Activated T-cell treated with anti-CD3 and anti-CD28 coated beads, Interleukin-2, amount 50 U/mL, for 1 hour (primary cell): ENCODE data around the gene SFTPB.
A peak's percentile ranks its signal among the peaks of the same experiment; 100 is the strongest.
"Not testable (repeated sequence)": the region's sequence is repeated elsewhere in the genome, so short reads cannot be mapped to it uniquely, and the experiment has no call there.

Source experiments
- DNase-seq: peaks from one replicate; pipeline ENCODE4 v3.0.0-alpha.2; 2020

Gene SFTPB

DNA sequence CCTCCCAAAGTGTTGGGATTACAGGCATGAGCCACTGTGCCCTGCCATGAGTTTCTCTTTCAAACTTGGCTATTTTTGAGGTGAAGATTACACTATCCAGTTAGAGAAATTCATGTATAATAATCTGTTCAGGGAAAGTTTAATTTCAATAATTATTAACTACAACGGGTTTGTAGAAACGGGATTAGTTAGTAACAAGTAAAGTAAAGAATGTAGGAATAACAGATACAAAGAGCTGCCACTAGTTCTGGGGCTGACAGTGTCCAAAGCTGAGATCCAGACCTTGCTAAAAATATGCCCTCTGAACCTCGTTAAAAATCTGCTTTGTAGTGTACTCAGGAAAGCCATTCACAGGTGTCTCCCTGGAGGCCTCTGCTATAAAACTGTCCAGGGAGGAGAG is 16.9 kb downstream of the SFTPB start:
- DNase-seq = no peak

DNA sequence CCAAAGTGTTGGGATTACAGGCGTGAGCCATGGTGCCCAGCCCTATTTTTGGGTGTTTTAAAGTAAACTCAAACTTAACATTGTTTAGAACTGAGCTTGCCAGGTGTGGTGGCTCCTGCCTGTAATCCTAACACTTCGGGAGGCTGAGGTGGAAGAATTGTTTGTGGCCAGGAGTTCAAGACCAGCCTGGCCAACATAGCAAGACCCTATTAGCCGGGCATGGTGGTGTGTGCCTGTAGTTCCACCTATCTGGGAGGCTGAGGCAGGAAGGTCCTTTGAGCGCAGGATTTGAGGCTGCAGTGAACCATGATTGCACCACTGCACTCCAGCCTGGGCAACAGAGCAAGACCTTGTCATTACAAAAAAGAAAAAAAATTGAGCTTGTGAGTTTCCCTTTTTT is 17.5 kb downstream of the SFTPB start:
- no peak for DNase-seq

DNA sequence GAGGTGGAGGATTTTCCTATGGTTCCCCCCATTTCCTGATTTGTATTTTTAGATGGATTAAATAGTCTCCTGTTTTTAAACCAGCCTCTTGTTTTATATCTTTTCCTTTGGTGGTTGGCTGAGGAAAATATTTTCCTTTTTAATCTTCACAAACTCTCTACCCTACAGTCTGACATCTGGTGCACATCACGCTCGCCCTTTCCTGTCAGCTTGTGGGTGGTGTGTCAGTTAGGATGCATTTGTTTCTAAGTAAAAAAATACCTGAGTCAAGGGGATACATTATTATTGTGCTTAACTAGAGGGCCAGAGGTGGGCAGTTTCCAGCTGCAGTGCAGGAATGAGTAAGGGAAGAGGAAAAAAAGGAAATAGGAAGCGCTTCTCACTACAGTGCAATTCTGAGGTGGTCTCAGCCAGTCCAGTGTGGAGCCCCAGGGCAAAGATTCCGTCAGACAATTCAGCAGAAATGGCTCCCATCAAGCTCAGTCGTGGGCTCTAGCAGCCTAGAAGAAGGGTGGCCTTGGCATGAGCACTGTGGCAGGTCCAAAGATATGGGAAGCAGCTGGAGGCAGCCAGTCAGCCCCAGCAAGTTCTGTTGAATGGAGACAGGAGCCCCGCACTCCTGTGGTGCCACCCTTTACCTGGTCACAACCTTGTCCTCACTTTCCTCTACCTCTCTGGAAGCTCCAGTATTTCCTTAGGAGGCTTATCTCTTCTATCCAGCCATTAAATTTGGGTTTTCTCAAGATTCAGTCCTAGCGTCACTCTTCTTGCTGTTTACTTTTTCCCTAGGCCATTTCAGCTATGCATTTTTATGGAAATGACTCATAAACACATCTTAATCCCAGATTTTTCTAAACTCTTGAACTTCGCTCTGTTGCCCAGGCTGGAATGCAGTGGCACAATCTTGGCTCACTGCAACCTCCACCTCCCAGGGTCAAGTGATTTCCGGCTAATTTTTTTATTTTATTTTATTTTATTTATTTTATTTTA is 18.5 kb downstream of the SFTPB start:
- DNase-seq = no peak

DNA sequence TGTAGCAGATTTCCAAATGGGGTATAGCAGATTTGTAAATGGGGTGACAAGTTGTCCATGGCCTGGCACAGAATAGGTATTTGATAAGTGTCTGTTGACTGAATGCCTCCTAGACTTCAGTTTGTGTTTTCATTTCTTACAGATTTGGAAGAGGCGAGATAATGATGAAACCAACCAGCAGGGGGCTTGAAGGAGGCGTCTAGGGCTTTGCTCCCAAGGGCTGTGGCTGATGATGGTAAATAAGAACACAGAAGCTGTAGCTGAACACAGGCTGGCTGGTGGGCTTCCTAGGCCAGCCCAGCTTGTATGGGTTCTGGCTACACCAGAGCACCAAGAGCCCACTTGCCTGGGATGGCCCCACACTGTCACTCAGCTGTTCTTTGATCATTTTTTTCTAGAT is 19.4 kb downstream of the SFTPB start:
- DNase-seq = no peak

DNA sequence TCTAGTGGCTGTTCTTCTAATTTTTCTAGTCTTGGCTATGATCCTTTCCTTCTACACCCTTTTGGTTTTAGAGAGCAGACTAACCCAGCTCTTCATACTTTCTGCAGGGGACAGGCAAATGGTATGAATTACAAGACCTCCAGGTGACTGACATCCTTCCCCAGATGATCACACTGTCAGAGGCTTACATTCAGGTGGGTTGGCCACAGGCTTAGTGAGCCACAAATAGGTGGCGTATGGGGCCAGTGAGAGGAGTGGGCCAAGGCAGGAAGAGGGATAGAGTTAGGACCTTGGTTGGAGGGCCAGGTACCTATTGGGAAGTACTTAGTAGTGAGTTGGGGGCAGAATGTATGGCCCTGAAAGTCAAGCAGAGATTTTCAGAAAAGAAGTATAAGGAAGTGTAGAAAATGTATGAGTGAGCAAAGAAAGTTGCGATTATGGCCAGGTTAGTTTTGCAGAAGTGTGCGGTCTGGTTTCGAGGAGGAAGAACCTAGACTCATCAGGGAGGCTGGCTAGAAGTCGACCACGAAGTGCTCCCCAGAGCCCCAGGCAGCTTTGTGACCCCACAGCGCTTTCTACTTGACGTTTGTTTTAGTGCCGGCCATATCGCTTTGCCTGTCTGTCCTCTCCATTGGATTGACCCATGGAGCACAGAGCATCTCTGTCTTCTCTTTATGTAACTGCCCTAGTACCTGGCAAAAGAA is 20.0 kb downstream of the SFTPB start:
- DNase-seq = no peak

DNA sequence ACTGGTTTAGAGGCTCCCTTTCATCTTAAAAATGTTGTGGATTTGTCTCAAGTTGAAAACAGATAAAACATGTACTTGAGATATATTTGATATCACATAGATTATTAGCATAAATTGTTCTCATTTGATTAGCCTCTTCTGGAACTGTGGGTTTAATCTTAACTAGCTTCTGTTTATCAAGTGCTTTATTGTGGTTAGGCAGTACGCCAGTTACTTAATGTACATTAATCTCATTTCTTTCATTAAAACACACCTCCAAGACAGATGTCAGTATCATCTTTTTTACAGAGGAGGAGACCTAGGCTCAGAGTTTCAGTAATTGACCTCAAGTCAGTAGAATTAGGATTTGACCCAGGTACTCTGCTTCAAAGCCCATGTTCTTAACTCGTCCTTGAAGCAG is 21.8 kb downstream of the SFTPB start:
- DNase-seq = no peak

DNA sequence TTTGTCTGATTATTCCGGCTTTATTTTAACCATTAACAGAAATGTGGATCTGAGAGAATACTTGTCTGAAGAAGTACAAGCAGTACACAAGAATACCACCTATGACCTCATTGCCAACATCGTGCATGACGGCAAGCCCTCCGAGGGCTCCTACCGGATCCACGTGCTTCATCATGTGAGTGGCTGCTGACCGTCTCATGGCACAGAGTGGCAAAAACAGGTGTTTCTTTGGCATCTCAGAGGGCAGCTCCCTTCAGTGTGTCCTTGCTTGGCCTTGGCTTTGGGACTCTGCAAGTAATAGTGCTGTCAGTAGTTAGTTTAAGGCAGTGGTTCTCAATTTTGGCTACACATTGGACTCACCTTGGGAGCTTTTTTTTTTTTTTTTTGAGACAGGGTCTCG is 23.1 kb downstream of the SFTPB start:
- no peak for DNase-seq

DNA sequence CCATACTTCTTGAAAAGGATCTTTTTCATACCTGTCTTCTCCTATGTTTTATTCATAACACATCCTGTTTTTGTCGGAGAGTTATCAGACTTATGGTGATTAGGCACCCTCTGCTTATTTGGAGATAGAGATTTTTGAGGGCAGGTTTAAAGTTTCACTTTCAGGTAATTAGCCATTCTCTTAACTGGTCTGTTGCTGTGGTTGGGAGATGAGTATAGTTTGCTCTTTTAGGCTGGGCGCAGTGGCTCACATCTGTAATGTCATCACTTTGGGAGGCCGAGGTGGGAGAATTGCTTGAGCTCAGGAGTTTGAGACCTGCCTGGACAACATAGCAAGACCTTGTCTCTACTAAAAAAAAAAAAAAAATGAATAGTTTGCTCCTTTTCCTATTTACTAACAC is 25.3 kb downstream of the SFTPB start:
- DNase-seq = no peak

DNA sequence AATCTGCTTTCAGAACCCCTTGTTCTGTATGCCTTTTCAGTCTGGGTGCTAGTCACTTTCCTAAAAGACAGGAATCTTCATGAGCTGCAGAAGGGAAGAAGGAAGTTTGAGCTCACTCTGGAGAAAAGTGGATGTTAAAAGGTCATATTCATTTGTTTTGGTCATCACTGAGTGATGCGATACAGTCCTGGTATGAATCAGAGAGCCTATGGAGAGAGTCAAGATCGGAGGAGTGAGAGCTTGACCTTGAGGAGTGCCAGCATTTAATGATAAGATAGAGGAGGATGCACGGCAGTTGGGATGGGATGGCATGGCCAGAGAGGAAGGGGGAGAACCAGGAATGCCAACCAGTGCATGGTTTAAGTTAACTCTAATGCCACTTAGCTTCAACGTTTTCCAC is 32.4 kb downstream of the SFTPB start:
- DNase-seq = no peak

DNA sequence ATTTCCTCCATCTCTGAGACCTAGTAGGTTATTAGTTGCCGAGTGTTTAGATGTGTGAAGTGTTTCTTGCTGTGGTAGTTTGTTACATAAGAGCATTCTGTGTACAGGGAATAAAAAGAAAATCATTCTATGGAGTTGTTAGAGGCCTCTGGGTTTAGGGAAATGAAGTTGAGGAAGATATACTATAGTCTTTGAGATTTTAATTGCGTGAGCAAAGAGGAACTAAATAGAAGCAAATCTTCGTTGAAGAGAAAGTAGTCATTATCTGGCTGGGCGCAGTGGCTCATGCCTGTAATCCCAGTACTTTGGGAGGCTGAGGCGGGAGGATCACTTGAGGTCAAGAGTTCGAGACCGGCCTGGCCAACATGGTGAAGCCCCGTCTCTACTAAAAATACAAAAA is 33.0 kb downstream of the SFTPB start:
- DNase-seq = no peak

DNA sequence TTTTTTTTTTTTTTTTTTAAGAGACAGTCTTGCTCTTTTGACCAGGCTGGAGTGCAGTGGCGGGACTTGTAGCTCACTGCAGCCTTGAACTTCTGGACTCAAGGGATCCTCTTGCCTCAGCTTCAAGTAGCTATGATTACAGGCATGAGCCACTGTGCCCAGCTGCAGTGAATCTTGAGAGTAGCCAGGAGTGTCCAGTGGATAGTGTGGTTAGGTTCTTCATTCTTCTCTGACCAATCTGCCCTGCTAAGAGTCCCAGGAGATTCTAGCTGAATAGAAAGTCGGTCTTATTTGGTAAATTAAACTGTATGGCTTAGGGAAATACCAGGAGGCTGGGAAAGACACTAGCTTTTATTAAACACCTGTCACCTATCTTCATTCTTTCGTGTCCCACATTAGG is 36.7 kb downstream of the SFTPB start:
- DNase-seq = no peak

DNA sequence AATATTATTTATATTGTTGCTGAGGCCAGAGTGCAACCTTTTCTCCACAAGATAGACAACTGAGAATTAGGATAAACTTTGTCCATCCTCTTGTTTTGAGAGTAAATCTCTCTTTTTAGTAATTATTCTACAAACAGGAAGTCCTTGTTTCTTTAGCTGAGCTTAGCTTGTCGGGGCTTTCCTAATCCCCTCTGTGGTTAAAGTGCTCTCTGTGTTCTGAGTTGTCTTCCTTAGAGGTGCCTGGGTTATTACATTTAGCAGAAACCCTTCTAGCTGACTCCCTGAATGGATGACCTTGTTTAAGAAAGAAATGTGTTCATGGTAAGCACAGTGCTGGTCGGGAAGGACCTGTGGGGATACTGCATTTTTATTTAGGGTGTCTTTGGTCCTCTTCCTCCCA is 39.3 kb downstream of the SFTPB start:
- DNase-seq = no peak

DNA sequence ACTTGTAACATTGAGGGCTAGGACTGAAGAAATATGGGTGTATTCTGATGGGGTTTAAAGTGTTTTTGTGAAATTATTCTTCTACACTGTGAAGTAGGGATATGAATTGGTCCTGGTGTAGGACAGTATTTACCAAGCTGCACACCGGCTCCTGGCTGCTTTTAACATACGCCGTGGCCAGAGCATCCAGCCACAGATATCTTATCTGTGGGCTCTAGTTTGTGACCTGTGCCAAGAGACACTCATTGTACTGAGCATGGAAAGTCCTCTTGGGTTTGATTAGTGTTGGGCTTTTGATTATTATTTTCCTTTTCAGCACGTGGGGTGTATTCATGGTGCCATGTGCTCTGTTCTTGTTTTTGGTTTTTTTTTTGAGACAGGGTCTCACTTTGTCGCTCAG is 44.0 kb downstream of the SFTPB start:
- no peak for DNase-seq

DNA sequence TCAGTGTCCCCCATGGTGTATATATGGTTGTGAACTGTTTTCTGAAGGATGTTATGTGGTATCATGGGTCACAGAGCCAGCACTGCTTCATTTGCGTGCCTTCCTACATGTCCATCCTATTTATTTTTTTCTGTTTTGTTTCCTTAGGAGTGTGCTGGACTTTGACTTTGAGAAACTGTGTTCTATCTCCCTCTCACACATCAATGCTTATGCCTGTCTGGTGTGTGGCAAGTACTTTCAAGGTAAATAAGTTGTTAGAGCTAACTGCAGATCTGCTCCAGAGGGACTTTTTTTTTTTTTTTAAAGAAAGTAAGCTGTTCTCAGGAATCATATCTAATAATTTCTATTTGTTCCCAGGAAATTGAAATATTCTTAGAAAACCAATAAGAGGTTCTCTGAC is 46.7 kb downstream of the SFTPB start:
- DNase-seq = no peak

DNA sequence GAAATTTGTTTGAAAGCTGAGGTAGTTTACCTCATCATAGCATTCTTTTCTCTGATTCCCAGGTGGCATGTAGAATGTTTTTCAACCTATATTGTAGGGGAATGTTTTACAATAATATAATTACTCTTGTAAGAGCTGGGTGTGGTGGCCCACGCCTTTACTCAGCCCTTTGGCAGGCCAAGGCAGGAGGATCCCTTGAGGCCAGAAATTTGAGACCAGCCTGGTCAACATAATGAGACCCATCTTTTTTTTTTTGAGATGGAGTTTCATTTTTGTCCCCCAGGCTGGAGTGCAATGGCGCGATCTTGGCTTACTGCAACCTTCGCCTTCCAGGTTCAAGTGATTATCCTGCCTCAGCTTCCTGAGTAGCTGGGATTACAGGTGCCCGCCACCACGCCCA is 48.4 kb downstream of the SFTPB start:
- no peak for DNase-seq

DNA sequence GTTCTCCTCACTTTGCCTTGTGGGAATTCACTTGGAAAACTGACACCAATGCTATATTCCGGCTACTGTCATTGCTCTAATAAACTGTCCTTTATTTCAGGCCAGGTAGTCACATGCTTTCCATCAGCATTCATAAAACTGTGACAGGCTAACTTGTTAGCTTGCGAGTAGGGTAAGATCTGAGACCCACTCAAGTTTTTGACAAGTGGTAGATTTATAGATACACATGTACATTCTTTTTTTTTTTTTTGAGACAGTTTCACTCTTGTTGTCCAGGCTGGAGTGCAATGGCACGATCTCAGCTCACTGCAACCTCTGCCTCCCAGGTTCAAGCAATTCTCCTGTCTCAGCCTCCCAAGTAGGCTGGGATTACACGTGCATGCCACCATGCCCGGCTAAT is 50.3 kb downstream of the SFTPB start:
- not testable (repeated sequence) for DNase-seq

DNA sequence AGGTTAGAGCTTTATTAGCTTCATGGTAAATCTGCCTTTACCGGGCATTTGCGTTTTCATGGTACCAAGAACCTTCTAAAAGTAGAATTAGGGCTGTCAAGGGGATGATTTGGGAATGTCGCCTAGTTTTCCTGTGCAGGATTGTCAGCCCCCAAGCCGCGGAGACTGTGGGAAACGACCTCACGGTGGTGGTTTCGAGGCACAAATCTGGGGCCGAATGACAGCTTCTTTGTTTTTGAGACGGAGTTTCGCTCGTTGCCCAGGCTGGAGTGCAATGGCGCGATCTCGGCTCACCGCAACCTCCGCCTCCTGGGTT is 52.6 kb downstream of the SFTPB start:
- no peak for DNase-seq

DNA sequence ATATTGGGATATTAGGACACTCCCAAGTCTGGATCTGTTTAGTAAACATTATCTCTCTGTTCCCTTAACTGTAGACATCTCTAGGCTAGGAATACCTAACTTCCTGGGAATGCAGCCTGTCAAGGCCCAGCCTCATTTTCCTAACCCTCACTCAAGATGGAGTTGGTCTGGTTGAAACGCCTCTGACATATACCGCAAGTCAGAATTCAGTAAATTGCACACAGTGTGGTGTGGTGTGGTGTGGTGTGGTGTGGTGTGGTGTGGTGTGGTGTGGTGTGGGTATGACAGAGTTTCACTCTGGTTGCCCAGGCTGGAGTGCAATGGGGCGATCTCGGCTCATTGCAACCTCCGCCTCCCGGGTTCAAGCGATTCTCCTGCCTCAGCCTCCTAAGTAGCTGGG is 53.2 kb downstream of the SFTPB start:
- not testable (repeated sequence) for DNase-seq

DNA sequence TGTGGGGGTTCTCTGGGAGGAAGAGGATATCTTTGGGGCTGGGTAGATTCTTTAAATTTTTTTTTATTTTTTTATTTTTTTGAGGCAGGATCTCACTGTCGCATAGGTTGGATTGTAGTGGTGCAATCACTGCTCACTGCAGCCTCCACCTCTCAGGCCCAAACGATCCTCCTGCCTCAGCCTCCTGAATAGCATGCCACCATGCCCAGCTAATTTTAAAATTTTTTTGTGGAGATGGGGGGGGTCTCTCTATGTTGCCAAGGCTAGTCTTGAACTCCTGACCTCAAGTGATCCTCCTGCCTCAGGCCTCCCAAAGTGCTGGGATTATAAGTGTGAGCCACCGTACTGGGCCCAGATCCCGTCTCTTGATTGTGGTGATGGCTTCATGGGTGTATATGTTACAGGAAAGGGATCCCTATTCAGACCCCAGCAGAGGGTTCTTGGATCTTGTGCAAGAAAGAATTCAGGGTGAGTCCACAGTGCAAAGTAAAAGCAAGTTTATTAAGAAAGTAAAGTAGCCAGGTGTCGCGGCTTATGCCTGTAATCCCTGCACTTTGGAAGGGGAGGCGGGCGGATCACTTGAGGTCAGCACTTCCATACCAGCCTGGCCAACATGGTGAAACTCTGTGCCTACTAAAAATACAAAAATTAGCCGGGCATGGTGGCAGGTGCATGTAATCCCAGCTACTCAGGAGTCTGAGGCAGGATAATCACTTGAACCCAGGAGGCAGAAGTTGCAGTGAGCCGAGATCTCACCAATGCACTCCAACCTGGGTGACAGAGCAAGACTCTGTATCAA is 54.1 kb downstream of the SFTPB start:
- no peak for DNase-seq

DNA sequence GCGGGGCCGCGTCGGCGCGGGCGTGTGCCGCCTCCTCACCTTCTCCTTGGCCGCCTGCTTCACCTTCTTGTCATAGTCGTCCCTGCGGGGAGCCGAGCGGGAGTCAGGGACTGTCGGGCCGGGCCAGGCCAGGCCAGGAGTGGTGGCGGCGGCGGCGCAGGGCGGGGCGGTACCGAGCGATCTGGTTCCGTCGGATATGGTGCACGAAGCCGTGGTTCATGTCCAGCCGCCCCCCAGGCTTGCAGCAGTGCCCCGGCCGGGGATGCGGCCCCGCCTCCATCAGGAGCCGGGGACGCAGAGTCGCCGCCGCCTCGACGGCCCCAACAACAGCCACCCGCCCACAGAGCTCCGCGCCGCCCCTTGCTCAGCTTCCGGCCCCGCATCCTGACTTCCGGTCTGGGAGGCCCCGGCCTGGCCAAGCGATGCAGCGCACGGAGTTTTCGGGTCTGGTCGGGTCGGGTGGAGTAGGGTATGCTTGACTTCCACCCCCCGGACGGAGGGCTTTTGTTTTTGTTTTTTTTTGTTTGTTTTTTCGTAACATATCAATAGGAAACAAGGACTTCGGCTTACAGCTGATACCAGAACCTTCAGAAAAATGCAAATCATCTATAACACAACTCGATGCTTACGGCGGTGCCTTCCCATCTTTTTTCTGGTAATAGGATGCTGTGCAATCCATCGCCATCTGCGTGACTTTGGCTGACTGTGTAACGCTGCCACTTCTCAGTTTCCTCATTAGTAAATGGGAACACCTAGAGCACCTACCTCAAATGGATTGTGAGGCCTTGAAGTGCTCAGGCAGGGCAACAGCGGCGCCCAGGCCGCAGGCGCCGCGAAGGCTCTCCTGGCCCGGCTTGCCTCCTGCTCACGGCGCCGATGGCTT is 56.1 kb downstream of the SFTPB start, which contains the start of gene C2orf68:
C2orf68 (minus strand) TSS at position 362 of the 883 bp plus-strand sequence; CDS start at position 280, 82 bp downstream.
- peak; percentile 81 for DNase-seq

DNA sequence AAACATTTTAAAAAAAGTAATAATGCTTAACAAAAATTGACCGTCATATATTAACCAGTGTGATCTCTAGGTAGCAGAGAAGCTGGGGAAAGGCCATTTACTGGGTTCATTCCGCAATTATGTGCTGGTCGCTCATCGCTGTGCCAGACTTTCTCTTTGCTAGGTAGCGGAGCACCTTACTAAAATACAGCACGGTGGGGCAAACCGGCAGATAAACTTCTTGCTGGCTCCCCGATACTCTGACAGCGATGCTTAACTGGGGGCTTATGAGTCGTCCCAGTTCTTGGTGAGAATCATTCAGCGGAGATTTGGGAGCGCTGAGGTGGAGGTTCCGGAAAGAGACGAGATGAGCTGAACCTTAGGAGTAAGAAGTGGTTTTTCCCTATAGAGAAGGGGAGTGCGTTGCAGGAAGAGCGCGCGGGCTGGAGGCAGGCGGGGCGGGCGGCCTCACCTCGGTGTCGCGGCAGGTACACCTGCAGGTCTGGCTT is 56.7 kb downstream of the SFTPB start:
- no peak for DNase-seq
